Gastrocnemius medialis (tissue), 4 donors: Measurements from ENCODE around the gene FYB1.

Source experiments
- POLR2A ChIP-seq, 2 donors: fragments of 450-650 bp; IDR thresholded peaks; one replicate each; pipeline ENCODE4 v1.6.1; 2017; ENCODE audit warnings: antibody characterized with exemption in 2 of 2, mild to moderate bottlenecking in 2 of 2, moderate library complexity in 2 of 2
- TF ChIP-seq, protein P1 (sequence below), 5 experiments: fragments of 450-650 bp in 3 of 5; fragments of 200-600 bp in 2 of 5; sonication (generic) in 2 of 5; IDR thresholded peaks in 4 of 5; conservative IDR thresholded peaks in 1 of 5; 1 replicate in 4 of 5; 2 replicates in 1 of 5; pipeline ENCODE4 v1.5.1; 2016 to 2019; ENCODE audit warnings: antibody characterized with exemption in 5 of 5, mild to moderate bottlenecking in 3 of 5, moderate library complexity in 3 of 5

DNA sequence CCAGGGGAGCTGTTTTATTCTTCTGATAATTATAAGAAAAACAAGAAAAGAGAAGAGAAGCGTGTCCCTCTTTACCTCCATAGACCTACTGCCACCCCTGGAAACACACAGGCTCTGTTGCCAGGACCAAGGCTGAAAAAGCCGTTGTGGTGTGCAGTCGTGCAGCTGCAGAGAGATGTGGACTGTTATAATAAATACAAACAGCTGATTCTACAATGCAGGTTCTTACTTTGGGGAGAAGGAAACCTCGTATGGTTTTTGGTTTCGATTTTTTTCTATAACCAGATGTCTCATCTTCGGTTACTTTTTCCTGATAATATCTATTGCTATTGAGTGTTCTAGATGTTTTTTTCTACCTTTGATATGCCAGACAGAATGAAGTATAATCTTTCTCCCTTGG lies 28.1 kb downstream of the FYB1 start:
- TF ChIP-seq, protein P1, sequence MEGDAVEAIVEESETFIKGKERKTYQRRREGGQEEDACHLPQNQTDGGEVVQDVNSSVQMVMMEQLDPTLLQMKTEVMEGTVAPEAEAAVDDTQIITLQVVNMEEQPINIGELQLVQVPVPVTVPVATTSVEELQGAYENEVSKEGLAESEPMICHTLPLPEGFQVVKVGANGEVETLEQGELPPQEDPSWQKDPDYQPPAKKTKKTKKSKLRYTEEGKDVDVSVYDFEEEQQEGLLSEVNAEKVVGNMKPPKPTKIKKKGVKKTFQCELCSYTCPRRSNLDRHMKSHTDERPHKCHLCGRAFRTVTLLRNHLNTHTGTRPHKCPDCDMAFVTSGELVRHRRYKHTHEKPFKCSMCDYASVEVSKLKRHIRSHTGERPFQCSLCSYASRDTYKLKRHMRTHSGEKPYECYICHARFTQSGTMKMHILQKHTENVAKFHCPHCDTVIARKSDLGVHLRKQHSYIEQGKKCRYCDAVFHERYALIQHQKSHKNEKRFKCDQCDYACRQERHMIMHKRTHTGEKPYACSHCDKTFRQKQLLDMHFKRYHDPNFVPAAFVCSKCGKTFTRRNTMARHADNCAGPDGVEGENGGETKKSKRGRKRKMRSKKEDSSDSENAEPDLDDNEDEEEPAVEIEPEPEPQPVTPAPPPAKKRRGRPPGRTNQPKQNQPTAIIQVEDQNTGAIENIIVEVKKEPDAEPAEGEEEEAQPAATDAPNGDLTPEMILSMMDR (IDR thresholded peaks at IDR 0.05 in 4 of 5, conservative IDR thresholded peaks at IDR 0.05 in 1 of 5): no peak
- no peak for TF ChIP-seq POLR2A (IDR thresholded peaks at IDR 0.05)
